Urinary bladder (tissue), 4 donors: ENCODE results near the gene PPAN. TPM values are rescaled to one million over a fixed set of nuclear protein-coding genes. Genes with fewer than 3 reads are reported as not detected.

Experiments used
- DNase-seq: peaks from one replicate; pipeline ENCODE4 v3.0.0-alpha.2; 2015; ENCODE audit errors: extremely low spot score
- H3K27ac ChIP-seq: one replicate; pipeline ENCODE4 v1.5.1; 2013; ENCODE audit warnings: low read depth, mild to moderate bottlenecking, moderate library complexity
- H3K36me3 ChIP-seq: one replicate; pipeline ENCODE4 v1.6.1; 2013; ENCODE audit warnings: mild to moderate bottlenecking, moderate library complexity; ENCODE audit not compliant: insufficient read depth
- H3K4me1 ChIP-seq: one replicate; pipeline ENCODE4 v1.6.1; 2013; ENCODE audit warnings: mild to moderate bottlenecking, moderate library complexity; ENCODE audit not compliant: insufficient read depth
- H3K4me3 ChIP-seq: one replicate; pipeline ENCODE4 v1.5.1; 2013; ENCODE audit warnings: low read depth, low read length
- WGBS: extraction: QIAGEN DNeasy Blood & Tissue Kit; methylation state at CpG from one replicate; pipeline ENCODE4 v1.1.7; 2013; 5-methylcytosine and 5-hydroxymethylcytosine counted together
- polyA plus RNA-seq: library from polyadenylated mRNA; stranded (reverse); fragments of 200-250 nt; gene quantifications from one replicate; pipeline ENCODE4 v1.2.3, GENCODE V29; 2013
- small RNA-seq: library from RNA; depleted of rRNA; stranded (forward); fragments of <200 nt; gene quantifications from one replicate; pipeline ENCODE3, GENCODE V24; 2014
- total RNA-seq: library from RNA; depleted of rRNA; stranded (reverse); fragments of >200 nt; gene quantifications from one replicate; pipeline ENCODE4 v1.2.3, GENCODE V29; 2014
- donor health status: healthy with polysubstance abuse.
- donor health status: healthy.

PPAN gene
- total and polyA plus RNA-seq, 2 donors, result 10.9 to 41.1 TPM

DNA sequence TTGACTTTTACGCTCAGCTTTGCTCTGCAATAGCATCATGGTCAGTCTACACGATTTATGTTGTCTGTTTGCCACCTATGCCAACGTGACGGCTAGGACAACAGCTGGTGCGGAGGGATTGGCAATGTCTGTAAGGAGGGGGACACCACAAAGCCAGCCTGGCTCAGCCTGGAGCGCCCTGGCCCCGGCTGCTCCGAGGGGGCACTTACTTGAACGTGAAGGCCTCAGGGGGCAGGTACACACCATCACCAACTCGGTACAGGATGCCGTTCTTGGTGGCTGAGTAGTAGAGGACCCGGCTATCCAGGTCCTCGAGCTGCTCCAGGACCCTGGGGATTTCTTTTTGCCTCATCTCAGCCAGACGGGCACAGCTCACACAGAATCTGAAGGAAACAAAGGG is 40.0 kb downstream of the PPAN start:
- WGBS, result 95% methylated on average over 14 of the region's 14 CpGs
- Histone ChIP-seq H3K4me1 (no peaks in the 10 kb centered on the region), H3K4me3 (no peak overlapping the region), H3K27ac (no peak overlapping the region), H3K36me3 (peaks cover 5% of the 10 kb centered on the region)
- DNase-seq, result no peak

- 96% methylated on average over 12 of the region's 12 CpGs for WGBS
- DNase-seq, result no peak
- no peaks in the 10 kb centered on the region for H3K4me1 ChIP-seq
- H3K36me3 ChIP-seq, result peaks cover 8% of the 10 kb centered on the region
- H3K4me3 ChIP-seq, result no peak overlapping the region
- H3K27ac ChIP-seq, result no peak overlapping the region
Measured at GRCh38 chr19:10149427-10149826, 43.3 kb downstream of the PPAN start.

- WGBS, result 85% methylated on average over 5 of the region's 5 CpGs
- H3K36me3 ChIP-seq, result peaks cover 11% of the 10 kb centered on the region
- H3K27ac ChIP-seq, result no peak overlapping the region
- no peak overlapping the region for H3K4me3 ChIP-seq
- no peak for DNase-seq
- no peaks in the 10 kb centered on the region for H3K4me1 ChIP-seq
Measured at GRCh38 chr19:10151521-10151920, 45.4 kb downstream of the PPAN start.

DNA sequence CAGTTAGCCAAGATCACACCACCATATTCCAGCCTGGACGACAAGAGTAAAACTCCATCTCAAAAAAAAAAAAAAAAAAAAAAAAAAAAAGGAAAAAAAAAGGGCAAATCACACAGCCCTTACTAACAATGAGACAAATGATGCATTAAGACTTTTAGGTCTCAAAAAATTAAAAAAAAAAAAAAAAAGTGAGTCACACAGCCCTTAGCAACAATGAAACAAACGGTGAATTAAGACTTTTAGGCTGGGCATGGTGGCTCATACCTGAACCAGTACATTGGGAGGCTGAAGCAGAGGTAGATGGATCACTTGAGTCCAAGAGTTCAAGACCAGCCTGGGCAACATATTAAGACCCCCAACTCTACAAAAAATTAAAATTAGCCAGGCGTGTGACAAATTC is 45.9 kb downstream of the PPAN start:
- Histone ChIP-seq H3K4me1 (no peaks in the 10 kb centered on the region), H3K27ac (no peak overlapping the region), H3K4me3 (no peak overlapping the region), H3K36me3 (peaks cover 11% of the 10 kb centered on the region)
- no peak for DNase-seq
- 90% methylated on average over 3 of the region's 3 CpGs for WGBS

DNA sequence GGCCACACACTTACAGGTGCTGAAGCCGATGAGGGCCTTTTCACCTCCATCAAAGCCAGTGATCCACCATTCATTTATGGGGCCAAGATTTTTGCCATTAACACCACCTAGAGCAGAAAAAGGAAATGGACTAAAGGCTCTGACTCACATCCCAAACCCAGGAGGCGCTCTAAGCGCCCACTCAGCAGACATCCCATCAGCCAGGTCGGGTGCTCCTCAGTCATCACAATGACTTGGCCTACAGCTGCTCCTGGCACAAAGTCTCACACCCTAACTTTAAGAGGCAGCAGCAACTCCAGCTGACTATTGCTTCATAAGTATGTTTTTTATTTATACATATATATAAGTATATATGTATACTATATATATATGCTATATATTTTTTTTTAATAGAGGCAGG is 49.7 kb downstream of the PPAN start:
- Histone ChIP-seq H3K4me1 (no peaks in the 10 kb centered on the region), H3K36me3 (peaks cover 14% of the 10 kb centered on the region), H3K27ac (no peak overlapping the region), H3K4me3 (no peak overlapping the region)
- no peak for DNase-seq
- WGBS, result 89% methylated on average over 4 of the region's 4 CpGs

DNA sequence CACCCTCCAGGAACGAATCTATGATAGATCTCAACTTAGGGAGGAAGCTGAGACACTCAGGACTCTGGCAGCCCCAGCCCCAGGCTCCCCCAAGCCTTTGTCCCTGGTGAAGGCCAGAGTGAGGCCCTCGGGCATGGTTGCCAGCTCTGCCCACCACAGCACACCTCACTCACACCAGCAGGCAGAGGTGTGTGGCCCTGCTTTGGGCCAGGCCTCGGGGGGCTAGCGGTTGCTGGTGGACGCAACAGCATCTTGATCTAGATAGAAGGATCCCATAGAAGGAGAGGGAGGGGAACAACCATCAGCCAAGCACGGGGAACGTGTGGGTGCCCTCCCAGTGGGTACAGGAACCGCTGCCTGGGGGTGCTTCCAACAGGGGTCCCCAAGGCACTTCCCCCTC is 51.9 kb downstream of the PPAN start:
- Histone ChIP-seq H3K4me3 (no peak overlapping the region), H3K36me3 (peaks cover 16% of the 10 kb centered on the region), H3K27ac (no peak overlapping the region), H3K4me1 (no peaks in the 10 kb centered on the region)
- no peak for DNase-seq
- WGBS, result 92% methylated on average over 8 of the region's 8 CpGs

GRCh38 chr19:10158485-10158884 is 52.3 kb downstream of the PPAN start:
- Histone ChIP-seq H3K4me1 (no peaks in the 10 kb centered on the region), H3K4me3 (no peak overlapping the region), H3K27ac (no peak overlapping the region), H3K36me3 (peaks cover 16% of the 10 kb centered on the region)
- DNase-seq, result no peak
- WGBS, result 93% methylated on average over 11 of the region's 11 CpGs

GRCh38 chr19:10159610-10160009 is 53.4 kb downstream of the PPAN start:
- DNase-seq, result no peak
- 92% methylated on average over 16 of the region's 16 CpGs for WGBS
- H3K36me3 ChIP-seq, result peaks cover 13% of the 10 kb centered on the region
- H3K27ac ChIP-seq, result no peak overlapping the region
- no peaks in the 10 kb centered on the region for H3K4me1 ChIP-seq
- no peak overlapping the region for H3K4me3 ChIP-seq

Small RNA genes lying within 50 kb of the gene (small RNA-seq; reads per million reads assigned to genes)
- 21.5 reads per million, percentile 95 among the genes with 10 or more reads in this experiment for gene SNORD105
- 2,735 reads per million, percentile 99 among the genes with 10 or more reads in this experiment for gene SNORD105B

Other genes with a start within 250 kb of the PPAN start
- 18.2 TPM for gene OLFM2, start 169.8 kb upstream of the PPAN start, total RNA-seq
- 4.6 TPM for gene OLFM2, start 169.8 kb upstream of the PPAN start, polyA plus RNA-seq
- gene COL5A3, start 95.9 kb upstream of the PPAN start, total RNA-seq, result 19.6 TPM
- gene COL5A3, start 95.9 kb upstream of the PPAN start, polyA plus RNA-seq, result 18.3 TPM
- not detected for gene RDH8, start 92.9 kb upstream of the PPAN start, total RNA-seq
- gene RDH8, start 92.9 kb upstream of the PPAN start, polyA plus RNA-seq, result not detected
- 15.5 TPM for gene SHFL, start 20.0 kb upstream of the PPAN start, total RNA-seq
- 43.4 TPM for gene SHFL, start 20.0 kb upstream of the PPAN start, polyA plus RNA-seq
- gene ANGPTL6, start 3.7 kb upstream of the PPAN start, total RNA-seq, result 11.2 TPM
- gene ANGPTL6, start 3.7 kb upstream of the PPAN start, polyA plus RNA-seq, result 8.4 TPM
- gene P2RY11, start 5.3 kb downstream of the PPAN start, total RNA-seq, result 1.8 TPM
- 9.8 TPM for gene P2RY11, start 5.3 kb downstream of the PPAN start, polyA plus RNA-seq
- 132 TPM for gene EIF3G, start 13.5 kb downstream of the PPAN start, total RNA-seq
- gene EIF3G, start 13.5 kb downstream of the PPAN start, polyA plus RNA-seq, result 252 TPM
- 35.5 TPM for gene DNMT1, start 88.6 kb downstream of the PPAN start, total RNA-seq
- gene DNMT1, start 88.6 kb downstream of the PPAN start, polyA plus RNA-seq, result 32.5 TPM
- 26.4 TPM for gene S1PR2, start 125.0 kb downstream of the PPAN start, total RNA-seq
- gene S1PR2, start 125.0 kb downstream of the PPAN start, polyA plus RNA-seq, result 11.5 TPM
- gene MRPL4, start 145.9 kb downstream of the PPAN start, total RNA-seq, result 9.9 TPM
- 77.4 TPM for gene MRPL4, start 145.9 kb downstream of the PPAN start, polyA plus RNA-seq
- gene ICAM1, start 164.8 kb downstream of the PPAN start, total RNA-seq, result 7.7 TPM
- 26.4 TPM for gene ICAM1, start 164.8 kb downstream of the PPAN start, polyA plus RNA-seq
- 2.6 TPM for gene ICAM4, start 180.6 kb downstream of the PPAN start, total RNA-seq
- 1.4 TPM for gene ICAM4, start 180.6 kb downstream of the PPAN start, polyA plus RNA-seq
- 0.53 TPM for gene ICAM5, start 183.6 kb downstream of the PPAN start, total RNA-seq
- 1.8 TPM for gene ICAM5, start 183.6 kb downstream of the PPAN start, polyA plus RNA-seq
- 1.1 TPM for gene ZGLP1, start 203.5 kb downstream of the PPAN start, total RNA-seq
- 3.4 TPM for gene ZGLP1, start 203.5 kb downstream of the PPAN start, polyA plus RNA-seq
- 5.7 TPM for gene FDX2, start 209.7 kb downstream of the PPAN start, total RNA-seq
- 22.0 TPM for gene FDX2, start 209.7 kb downstream of the PPAN start, polyA plus RNA-seq
- 8.5 TPM for gene RAVER1, start 227.2 kb downstream of the PPAN start, total RNA-seq
- gene RAVER1, start 227.2 kb downstream of the PPAN start, polyA plus RNA-seq, result 27.0 TPM
- 3.8 TPM for gene ICAM3, start 233.3 kb downstream of the PPAN start, total RNA-seq
- gene ICAM3, start 233.3 kb downstream of the PPAN start, polyA plus RNA-seq, result 9.7 TPM